Endothelial cell (in vitro differentiated cells): ENCODE measurements around the gene CERK. TPM values are rescaled to one million over a fixed set of nuclear protein-coding genes. Genes with fewer than 3 reads are reported as not detected.

Experiments
- DNase-seq: peaks from one replicate; pipeline ENCODE4 v3.0.0; 2021; ENCODE audit warnings: low spot score
- H3K27ac Mint-ChIP-seq: one replicate; pipeline ENCODE4 v1.8.0; 2021; ENCODE audit warnings: mixed read lengths, inconsistent platforms; ENCODE audit not compliant: unreplicated experiment
- H3K27me3 Mint-ChIP-seq: one replicate; pipeline ENCODE4 v1.8.0; 2021; ENCODE audit warnings: mild to moderate bottlenecking, moderate library complexity, mixed read lengths, inconsistent platforms; ENCODE audit not compliant: unreplicated experiment
- H3K36me3 Mint-ChIP-seq: one replicate; pipeline ENCODE4 v1.8.0; 2021; ENCODE audit warnings: mild to moderate bottlenecking, low read depth, mixed read lengths, inconsistent platforms; ENCODE audit not compliant: unreplicated experiment
- H3K4me1 Mint-ChIP-seq: one replicate; pipeline ENCODE4 v1.8.0; 2021; ENCODE audit warnings: mild to moderate bottlenecking, mixed read lengths, inconsistent platforms; ENCODE audit not compliant: unreplicated experiment
- H3K4me3 Mint-ChIP-seq: one replicate; pipeline ENCODE4 v1.8.0; 2021; ENCODE audit warnings: mild to moderate bottlenecking, mixed read lengths, inconsistent platforms; ENCODE audit not compliant: unreplicated experiment
- H3K9me3 Mint-ChIP-seq: one replicate; pipeline ENCODE4 v1.8.0; 2021; ENCODE audit warnings: mixed read lengths, inconsistent platforms; ENCODE audit not compliant: unreplicated experiment
- CTCF ChIP-seq: fragments of 200-600 bp; sonication (generic); IDR thresholded peaks from one replicate; pipeline ENCODE4 v1.5.0; 2021; ENCODE audit warnings: antibody characterized with exemption; ENCODE audit not compliant: unreplicated experiment
- total RNA-seq: library from RNA; stranded (reverse); fragmentation: NEBNext Ultra II Directional; extraction: Animal tissue kit (Norgen Biotek cat#: 25700); gene quantifications from one replicate; pipeline ENCODE4 v1.2.1, GENCODE V29; 2021; ENCODE audit not compliant: unreplicated experiment

Gene CERK
- total RNA-seq, 1 donor from 2014 or later, result 57.7 TPM

DNA sequence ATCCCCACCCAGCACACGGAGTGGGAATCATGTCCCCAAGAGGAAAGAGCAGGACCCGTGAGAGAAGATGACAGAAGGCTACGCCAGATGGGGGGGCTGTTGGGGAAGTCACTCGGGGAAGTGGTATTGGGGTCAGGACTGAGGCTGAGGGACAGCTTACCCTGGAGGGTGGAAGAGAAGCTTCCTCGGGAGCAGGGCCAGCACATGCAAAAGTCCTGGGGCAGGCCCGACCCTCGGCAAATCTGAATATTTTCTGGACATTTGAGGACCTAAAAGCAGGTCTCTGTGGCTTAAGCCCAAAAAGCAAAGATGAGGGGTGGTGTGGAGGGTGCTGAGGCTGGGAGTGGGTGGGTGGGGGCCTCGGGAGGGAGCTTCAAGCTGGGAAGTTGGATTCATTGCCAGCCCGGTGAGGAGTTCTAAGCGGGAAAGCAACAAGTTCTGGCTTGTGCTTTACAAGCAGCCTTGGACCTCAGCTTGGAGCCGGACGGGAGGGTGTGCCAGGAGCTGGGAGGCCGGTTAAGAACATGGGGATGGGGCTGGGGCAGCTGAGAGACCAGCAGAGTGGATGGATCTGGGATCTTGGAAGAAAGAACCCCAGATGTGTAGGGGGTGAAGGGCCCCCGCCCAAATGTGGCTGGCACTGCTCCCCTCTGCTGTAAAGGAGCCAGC, 83.0 kb downstream of the CERK start:
- peaks cover 7% of the 10 kb centered on the region for H3K27me3 Mint-ChIP-seq
- TF ChIP-seq CTCF, result no peak
- peaks cover 7% of the 10 kb centered on the region for H3K36me3 Mint-ChIP-seq
- no peak overlapping the region for H3K4me3 Mint-ChIP-seq
- peaks cover 11% of the 10 kb centered on the region for H3K4me1 Mint-ChIP-seq
- no peak overlapping the region for H3K27ac Mint-ChIP-seq
- H3K9me3 Mint-ChIP-seq, result no peaks in the 10 kb centered on the region
- no peak for DNase-seq

DNA sequence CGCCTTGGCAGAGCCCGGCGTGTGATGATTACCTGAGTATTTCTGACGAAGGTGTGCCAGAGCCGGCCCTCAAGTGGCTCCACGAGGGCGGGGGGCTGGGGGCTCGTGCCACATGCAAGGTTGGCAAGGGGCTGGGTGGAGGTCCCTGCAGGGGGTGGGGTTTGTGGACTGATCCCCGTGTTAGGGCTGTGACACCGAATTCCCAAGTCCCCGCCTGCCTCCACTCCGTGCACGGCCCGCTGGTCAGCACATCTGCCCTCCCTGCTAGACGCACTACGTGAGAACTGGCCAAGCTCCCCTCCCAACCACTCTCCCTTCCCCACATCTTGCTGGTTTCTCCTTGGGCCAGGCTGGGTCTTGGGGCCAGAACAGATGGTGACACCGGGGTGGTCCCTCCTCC, 83.6 kb downstream of the CERK start:
- H3K4me3 Mint-ChIP-seq, result no peak overlapping the region
- H3K27ac Mint-ChIP-seq, result no peak overlapping the region

GRCh38 chr22:46653596-46653995, 84.5 kb downstream of the CERK start:
- no peak overlapping the region for H3K4me3 Mint-ChIP-seq
- TF ChIP-seq CTCF, result no peak
- peaks cover 7% of the 10 kb centered on the region for H3K27me3 Mint-ChIP-seq
- no peak for DNase-seq
- H3K27ac Mint-ChIP-seq, result no peak overlapping the region
- no peaks in the 10 kb centered on the region for H3K9me3 Mint-ChIP-seq
- H3K4me1 Mint-ChIP-seq, result peaks cover 11% of the 10 kb centered on the region
- H3K36me3 Mint-ChIP-seq, result peaks cover 7% of the 10 kb centered on the region

More for the DNA sequence above, 83.6 kb downstream of the CERK start:
- peaks cover 11% of the 10 kb centered on the region for H3K4me1 Mint-ChIP-seq
- H3K9me3 Mint-ChIP-seq, result no peaks in the 10 kb centered on the region
- H3K36me3 Mint-ChIP-seq, result peaks cover 7% of the 10 kb centered on the region
- no peak for DNase-seq
- no peak for TF ChIP-seq CTCF
- H3K27me3 Mint-ChIP-seq, result peaks cover 7% of the 10 kb centered on the region

GRCh38 chr22:46652847-46653331, 85.2 kb downstream of the CERK start:
- Mint-ChIP-seq H3K9me3 (no peaks in the 10 kb centered on the region), H3K36me3 (peaks cover 7% of the 10 kb centered on the region), H3K4me3 (no peak overlapping the region), H3K27ac (no peak overlapping the region), H3K4me1 (peaks cover 11% of the 10 kb centered on the region), H3K27me3 (peaks cover 7% of the 10 kb centered on the region)
- DNase-seq, result no peak
- TF ChIP-seq CTCF, result no peak

GRCh38 chr22:46652081-46652846, 85.8 kb downstream of the CERK start:
- Mint-ChIP-seq H3K27ac (peak overlapping the region; percentile 82), H3K4me1 (peaks cover 11% of the 10 kb centered on the region), H3K27me3 (peaks cover 7% of the 10 kb centered on the region), H3K36me3 (peaks cover 8% of the 10 kb centered on the region), H3K9me3 (no peaks in the 10 kb centered on the region), H3K4me3 (peak overlapping the region; percentile 62)
- no peak for TF ChIP-seq CTCF
- no peak for DNase-seq
